WTC11 (cell line): Measurements from ENCODE around the gene NAB2. TPM values are rescaled to one million over a fixed set of nuclear protein-coding genes. Genes with fewer than 3 reads are reported as not detected.

Source experiments
- ATAC-seq: fragments of 200-7000 bp; cut with Tn5 transposase; 2 replicates; pipeline ENCODE4 v1.10.0; 2021; ENCODE audit warnings: mild to moderate bottlenecking, moderate library complexity
- CTCF ChIA-PET: fragments of 300-600 bp; sonication (Branson Sonifier 250); formaldehyde crosslinking; loops from one replicate; lab custom pipeline; 2021; ENCODE audit warnings: antibody characterized with exemption; lab: Charles Lee
- POLR2A ChIA-PET: fragments of 350-600 bp; sonication (Branson Sonifier 250); formaldehyde crosslinking; loops from one replicate; lab custom pipeline; 2021; ENCODE audit warnings: antibody characterized with exemption; lab: Charles Lee
- DNase-seq: peaks from one replicate; pipeline ENCODE4 v3.0.0; 2021; ENCODE audit warnings: low spot score
- H3K27ac Mint-ChIP-seq: 2 replicates; pipeline ENCODE4 v1.8.0; 2021; ENCODE audit warnings: mixed read lengths
- H3K27me3 Mint-ChIP-seq: 2 replicates; pipeline ENCODE4 v1.8.0; 2021; ENCODE audit warnings: low read depth, mild to moderate bottlenecking, moderate library complexity, mixed read lengths
- H3K36me3 Mint-ChIP-seq: 2 replicates; pipeline ENCODE4 v1.8.0; 2021; ENCODE audit warnings: mixed read lengths
- H3K4me1 Mint-ChIP-seq: 2 replicates; pipeline ENCODE4 v1.8.0; 2022; ENCODE audit warnings: mixed read lengths
- H3K4me3 Mint-ChIP-seq: 2 replicates; pipeline ENCODE4 v1.8.0; 2021; ENCODE audit warnings: mild to moderate bottlenecking, moderate library complexity, mixed read lengths
- H3K9me3 Mint-ChIP-seq: 2 replicates; pipeline ENCODE4 v1.8.0; 2021; ENCODE audit warnings: mixed read lengths
- AR ChIP-seq: fragments of 250-450 bp; sonication (Bioruptor Pico); IDR thresholded peaks from 2 replicates; pipeline ENCODE4 v1.9.0; 2021; ENCODE audit warnings: mild to moderate bottlenecking
- ARID4B ChIP-seq: sonication (generic); formaldehyde crosslinking; IDR thresholded peaks from 2 replicates; pipeline ENCODE4 v1.8.0; 2023; ENCODE audit warnings: missing genetic modification reagents, mild to moderate bottlenecking, borderline replicate concordance
- ATF2 ChIP-seq: sonication (generic); formaldehyde crosslinking; IDR thresholded peaks from 2 replicates; pipeline ENCODE4 v1.8.1; 2022; ENCODE audit warnings: low read depth, missing genetic modification reagents, borderline replicate concordance
- ELF4 ChIP-seq: sonication (generic); formaldehyde crosslinking; IDR thresholded peaks from 2 replicates; pipeline ENCODE4 v1.8.1; 2022; ENCODE audit warnings: low read depth, mild to moderate bottlenecking, moderate library complexity, missing genetic modification reagents
- ETV6 ChIP-seq: sonication (generic); formaldehyde crosslinking; IDR thresholded peaks from 2 replicates; pipeline ENCODE4 v1.8.1; 2022; ENCODE audit warnings: mild to moderate bottlenecking, missing genetic modification reagents
- GTF2I ChIP-seq: fragments of 250-450 bp; sonication (Bioruptor Pico); conservative IDR thresholded peaks from 2 replicates; pipeline ENCODE4 v1.4.0; 2021; ENCODE audit warnings: mild to moderate bottlenecking
- IRF2 ChIP-seq: sonication (generic); formaldehyde crosslinking; IDR thresholded peaks from 2 replicates; pipeline ENCODE4 v1.8.0; 2022; ENCODE audit warnings: low read depth, missing genetic modification reagents, borderline replicate concordance
- JUN ChIP-seq: sonication (generic); formaldehyde crosslinking; IDR thresholded peaks from 2 replicates; pipeline ENCODE4 v1.8.0; 2023; ENCODE audit warnings: mild to moderate bottlenecking, missing genetic modification reagents
- KAT7 ChIP-seq: sonication (generic); formaldehyde crosslinking; IDR thresholded peaks from 2 replicates; pipeline ENCODE4 v1.8.1; 2023; ENCODE audit warnings: missing genetic modification reagents, mild to moderate bottlenecking, borderline replicate concordance
- MYBL2 ChIP-seq: sonication (generic); formaldehyde crosslinking; IDR thresholded peaks from 2 replicates; pipeline ENCODE4 v1.8.1; 2023; ENCODE audit warnings: mild to moderate bottlenecking, moderate library complexity, missing genetic modification reagents
- NFATC4 ChIP-seq: fragments of 250-450 bp; sonication (Bioruptor Pico); IDR thresholded peaks from 2 replicates; pipeline ENCODE4 v1.9.0; 2021; ENCODE audit warnings: mild to moderate bottlenecking
- NFYB ChIP-seq: sonication (generic); formaldehyde crosslinking; conservative IDR thresholded peaks from 2 replicates; pipeline ENCODE4 v1.8.0; 2022; ENCODE audit warnings: low read depth, missing genetic modification reagents
- NR1H2 ChIP-seq: sonication (generic); formaldehyde crosslinking; IDR thresholded peaks from 2 replicates; pipeline ENCODE4 v1.9.0; 2021; ENCODE audit warnings: mild to moderate bottlenecking, moderate library complexity, missing genetic modification reagents
- PREB ChIP-seq: sonication (generic); formaldehyde crosslinking; IDR thresholded peaks from 2 replicates; pipeline ENCODE4 v1.8.1; 2022; ENCODE audit warnings: mild to moderate bottlenecking, missing genetic modification reagents, moderate library complexity, borderline replicate concordance
- SMAD4 ChIP-seq: sonication (generic); formaldehyde crosslinking; IDR thresholded peaks from 2 replicates; pipeline ENCODE4 v1.8.0; 2022; ENCODE audit warnings: mild to moderate bottlenecking, missing genetic modification reagents
- SP1 ChIP-seq: sonication (generic); formaldehyde crosslinking; conservative IDR thresholded peaks from 2 replicates; pipeline ENCODE4 v1.8.1; 2022; ENCODE audit warnings: missing genetic modification reagents
- TP53 ChIP-seq: sonication (generic); formaldehyde crosslinking; IDR thresholded peaks from 2 replicates; pipeline ENCODE4 v1.8.1; 2023; ENCODE audit warnings: mild to moderate bottlenecking, missing genetic modification reagents
- USF1 ChIP-seq: sonication (generic); formaldehyde crosslinking; IDR thresholded peaks from 2 replicates; pipeline ENCODE4 v1.8.0; 2022; ENCODE audit warnings: mild to moderate bottlenecking, missing genetic modification reagents
- ZMAT4 ChIP-seq: fragments of 250-450 bp; sonication (Bioruptor Pico); IDR thresholded peaks from 2 replicates; pipeline ENCODE4 v1.9.0; 2021; ENCODE audit warnings: mild to moderate bottlenecking
- ZNF138 ChIP-seq: sonication (generic); formaldehyde crosslinking; conservative IDR thresholded peaks from 2 replicates; pipeline ENCODE4 v1.8.1; 2022; ENCODE audit warnings: mild to moderate bottlenecking, moderate library complexity, missing genetic modification reagents
- ZNF425 ChIP-seq: fragments of 250-450 bp; sonication (Bioruptor Pico); conservative IDR thresholded peaks from 2 replicates; pipeline ENCODE4 v1.9.0; 2021; ENCODE audit warnings: mild to moderate bottlenecking
- total RNA-seq: library from RNA; stranded (reverse); gene quantifications from 3 replicates; pipeline ENCODE4 v1.2.3, GENCODE V29; 2021

NAB2 gene
- total RNA-seq, 1 experiment from 2014 or later = 20.5 TPM

- H3K4me3 Mint-ChIP-seq = no peak overlapping the region
- no peaks in the 10 kb centered on the region for H3K27me3 Mint-ChIP-seq
- POLR2A ChIA-PET = no interaction called here
- ATAC-seq (no peak), DNase-seq (no peak)
- CTCF ChIA-PET = interaction anchor here (0.7 to 2.1 kb wide), 8 partner anchors 12 to 67 kb away, joined by 3 to 7 read pairs (median 4); no protein-coding TSS in a partner anchor
- peaks cover 5% of the 10 kb centered on the region for H3K9me3 Mint-ChIP-seq
- no peak overlapping the region for H3K27ac Mint-ChIP-seq
- H3K4me1 Mint-ChIP-seq = no peaks in the 10 kb centered on the region
- peaks cover 63% of the 10 kb centered on the region for H3K36me3 Mint-ChIP-seq
- TF ChIP-seq PREB (CRISPR knock-in tag) = no peak
- TF ChIP-seq USF1 (CRISPR knock-in tag) = no peak
- TF ChIP-seq ZNF138 (CRISPR knock-in tag) = no peak
- no peak for TF ChIP-seq TP53 (CRISPR knock-in tag)
- TF ChIP-seq NFATC4 (CRISPR knock-in tag) = no peak
- no peak for TF ChIP-seq NFYB (CRISPR knock-in tag)
- no peak for TF ChIP-seq ARID4B (CRISPR knock-in tag)
- no peak for TF ChIP-seq JUN
- no peak for TF ChIP-seq NR1H2 (CRISPR knock-in tag)
- no peak for TF ChIP-seq SMAD4 (CRISPR knock-in tag)
- no peak for TF ChIP-seq SP1 (CRISPR knock-in tag)
- TF ChIP-seq GTF2I = no peak
- no peak for TF ChIP-seq ETV6 (CRISPR knock-in tag)
- no peak for TF ChIP-seq ZMAT4 (CRISPR knock-in tag)
- TF ChIP-seq KAT7 (CRISPR knock-in tag) = no peak
- no peak for TF ChIP-seq IRF2 (CRISPR knock-in tag)
Measured at GRCh38 chr12:57057067-57057751, 31.7 kb upstream of the NAB2 start.

GRCh38 chr12:57058454-57058853, 30.5 kb upstream of the NAB2 start:
- peaks cover 68% of the 10 kb centered on the region for H3K36me3 Mint-ChIP-seq
- no peak for DNase-seq
- TF ChIP-seq ZMAT4 (CRISPR knock-in tag) (no peak), ELF4 (CRISPR knock-in tag) (no peak), ZNF425 (CRISPR knock-in tag) (no peak), SMAD4 (CRISPR knock-in tag) (no peak), MYBL2 (CRISPR knock-in tag) (no peak), ATF2 (CRISPR knock-in tag) (no peak), AR (CRISPR knock-in tag) (no peak)
- TF ChIP-seq, all 79 proteins: peak for 0
- Mint-ChIP-seq H3K27ac (no peak overlapping the region), H3K4me3 (no peak overlapping the region), H3K9me3 (peaks cover 5% of the 10 kb centered on the region), H3K27me3 (no peaks in the 10 kb centered on the region), H3K4me1 (no peaks in the 10 kb centered on the region)
- no peak for ATAC-seq
- ChIA-PET CTCF (interaction anchor here (1.4 kb wide), 1 partner anchor 66 kb away, joined by 3 read pairs; no protein-coding TSS in a partner anchor), POLR2A (no interaction called here)
